ENCODE results near the gene NUP160.

DNA sequence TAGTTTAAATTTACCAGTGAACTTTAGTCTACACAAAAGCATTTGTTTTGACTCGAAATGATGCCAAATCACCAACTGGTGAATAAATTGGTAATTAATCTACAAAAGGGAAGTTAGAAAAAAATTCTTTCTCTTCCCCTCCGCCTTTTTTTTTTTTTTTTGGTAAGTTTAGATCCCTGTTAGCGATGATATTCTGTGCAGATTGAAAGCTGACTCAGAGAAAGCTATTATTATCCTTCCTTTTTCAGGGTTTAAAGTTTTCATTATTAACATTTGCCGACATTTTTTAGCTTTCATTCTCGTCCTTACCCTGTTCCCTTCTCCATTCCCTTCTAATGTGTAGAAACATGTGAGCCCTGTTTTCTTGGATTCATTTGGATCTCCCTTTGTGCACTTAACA, 16.8 kb upstream of the NUP160 start:
- no peak for TF ChIP-seq POLR2A (IDR thresholded peaks at IDR 0.05)
- TF ChIP-seq, protein P1, sequence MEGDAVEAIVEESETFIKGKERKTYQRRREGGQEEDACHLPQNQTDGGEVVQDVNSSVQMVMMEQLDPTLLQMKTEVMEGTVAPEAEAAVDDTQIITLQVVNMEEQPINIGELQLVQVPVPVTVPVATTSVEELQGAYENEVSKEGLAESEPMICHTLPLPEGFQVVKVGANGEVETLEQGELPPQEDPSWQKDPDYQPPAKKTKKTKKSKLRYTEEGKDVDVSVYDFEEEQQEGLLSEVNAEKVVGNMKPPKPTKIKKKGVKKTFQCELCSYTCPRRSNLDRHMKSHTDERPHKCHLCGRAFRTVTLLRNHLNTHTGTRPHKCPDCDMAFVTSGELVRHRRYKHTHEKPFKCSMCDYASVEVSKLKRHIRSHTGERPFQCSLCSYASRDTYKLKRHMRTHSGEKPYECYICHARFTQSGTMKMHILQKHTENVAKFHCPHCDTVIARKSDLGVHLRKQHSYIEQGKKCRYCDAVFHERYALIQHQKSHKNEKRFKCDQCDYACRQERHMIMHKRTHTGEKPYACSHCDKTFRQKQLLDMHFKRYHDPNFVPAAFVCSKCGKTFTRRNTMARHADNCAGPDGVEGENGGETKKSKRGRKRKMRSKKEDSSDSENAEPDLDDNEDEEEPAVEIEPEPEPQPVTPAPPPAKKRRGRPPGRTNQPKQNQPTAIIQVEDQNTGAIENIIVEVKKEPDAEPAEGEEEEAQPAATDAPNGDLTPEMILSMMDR (IDR thresholded peaks at IDR 0.05) = no peak
